ENCODE measurements around the gene TSPAN2.

GRCh38 chr1:115137191-115137590 is 47.9 kb upstream of the TSPAN2 start:
- TF ChIP-seq GATA2 (IDR thresholded peaks at IDR 0.05; ENCODE audit: low read depth, low read length): no peak
- no peak for TF ChIP-seq GATA3 (IDR thresholded peaks at IDR 0.05; ENCODE audit: low read depth, low read length)

All from SH-SY5Y (cell line).